HG03354 (cell line): ENCODE measurements around the gene SLC49A4.

Experiments
- ATAC-seq: cut with Tn5 transposase; IDR thresholded peaks from one replicate; pipeline ENCODE4 v1.9.1; 2021; ENCODE audit warnings: mild to moderate bottlenecking; ENCODE audit not compliant: unreplicated experiment, poor library complexity, severe bottlenecking

SLC49A4 gene

DNA sequence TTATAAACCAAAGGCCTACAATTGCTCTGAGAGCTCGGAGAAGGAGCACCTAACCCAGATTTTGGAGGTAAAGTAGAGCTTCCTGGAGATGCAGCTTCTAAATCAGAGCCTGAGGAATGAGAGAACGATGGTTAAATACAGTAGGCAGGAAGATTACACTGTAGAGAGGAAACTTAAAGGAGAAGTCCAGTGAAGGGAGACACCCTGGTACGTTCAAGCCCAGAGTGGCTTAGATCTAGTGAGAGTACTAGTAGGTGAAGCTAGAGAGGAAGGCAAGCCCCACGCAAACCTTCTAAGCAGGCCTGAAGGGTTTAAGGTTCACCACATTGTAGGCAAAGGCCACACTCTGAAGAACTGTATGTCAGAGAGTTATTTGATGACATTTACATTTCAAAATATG, 33.4 kb downstream of the SLC49A4 start:
- ATAC-seq: no peak

DNA sequence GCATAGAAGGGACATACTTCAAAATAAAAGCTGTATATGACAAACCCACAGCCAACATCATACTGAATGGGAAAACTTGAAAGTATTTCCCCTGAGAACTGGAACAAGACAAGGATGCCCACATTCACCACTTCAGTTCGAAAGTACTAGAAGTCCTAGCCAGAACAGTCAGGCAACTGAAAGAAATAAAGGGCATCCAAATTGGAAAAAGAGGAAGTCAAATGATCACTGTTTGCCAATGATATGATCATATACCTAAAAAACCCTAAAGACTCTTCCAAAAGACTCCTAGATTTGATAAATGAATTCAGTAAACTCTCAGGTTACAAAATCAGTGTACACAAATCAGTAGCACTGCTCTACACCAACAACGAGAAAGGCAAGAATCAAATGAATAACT, 40.7 kb downstream of the SLC49A4 start:
- ATAC-seq: no peak

- ATAC-seq: no peak
Observed at GRCh38 chr3:122843604-122844003, 48.7 kb downstream of the SLC49A4 start.

DNA sequence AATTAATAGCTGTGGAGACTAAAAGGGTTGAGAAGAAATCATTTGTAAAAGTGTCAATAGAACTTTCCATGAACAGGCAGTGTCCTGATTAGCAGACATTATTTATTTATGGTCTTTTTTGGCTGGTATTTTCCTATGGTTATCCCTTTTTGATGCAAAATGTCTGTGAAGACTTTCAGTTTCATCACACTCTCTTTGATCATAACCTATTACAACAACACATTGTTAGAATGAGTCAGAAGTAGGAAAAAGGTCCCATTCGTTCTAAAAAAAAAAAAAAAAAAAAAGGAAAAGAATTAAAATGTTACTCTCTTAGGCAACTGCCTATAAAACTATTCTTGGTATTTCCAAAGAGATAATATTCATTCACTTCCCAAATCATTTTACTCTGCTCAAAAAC, 62.1 kb downstream of the SLC49A4 start:
- no peak for ATAC-seq

GRCh38 chr3:122858373-122858772, 63.5 kb downstream of the SLC49A4 start:
- no peak for ATAC-seq

DNA sequence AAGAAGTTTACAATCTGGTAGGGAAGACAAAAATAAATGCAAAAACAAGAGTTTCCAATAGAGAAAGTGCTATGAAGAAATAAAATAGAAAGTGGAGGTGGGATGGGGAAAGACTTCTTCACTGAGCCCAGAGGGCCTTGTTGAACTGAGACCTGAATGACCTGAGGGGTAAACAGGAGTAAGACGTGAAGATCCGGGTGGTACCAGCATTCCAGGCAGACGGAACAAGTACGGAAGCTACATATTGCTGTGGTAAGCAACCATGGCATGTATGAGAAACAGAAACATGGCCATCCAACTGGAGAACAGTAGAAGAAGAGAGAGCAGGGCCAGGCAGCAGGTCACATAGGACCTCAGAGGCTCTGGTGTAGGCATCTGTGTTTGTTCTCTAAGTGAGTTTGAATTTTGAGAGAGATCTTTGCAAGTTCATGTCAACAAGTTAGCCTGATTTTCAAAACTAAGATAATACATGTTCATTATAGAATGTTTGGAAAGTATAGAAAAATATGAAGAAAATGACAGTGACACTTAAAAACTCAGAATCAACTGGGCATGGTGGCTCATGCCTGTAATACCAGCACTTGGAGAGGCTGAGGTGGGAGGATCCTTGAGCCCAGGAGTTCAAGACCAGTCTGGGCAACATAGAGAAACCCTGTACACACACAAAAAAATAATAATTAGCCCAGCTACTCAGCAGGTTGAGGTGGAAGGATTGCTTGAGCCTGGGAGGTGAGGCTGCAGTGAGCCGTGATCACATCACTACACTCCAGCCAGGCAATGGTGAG, 64.3 kb downstream of the SLC49A4 start:
- no peak for ATAC-seq

- no peak for ATAC-seq
Observed at GRCh38 chr3:122862381-122862780, 67.5 kb downstream of the SLC49A4 start.

- no peak for ATAC-seq
Observed at GRCh38 chr3:122864498-122864897, 69.6 kb downstream of the SLC49A4 start.

- ATAC-seq: no peak
Observed at GRCh38 chr3:122868322-122868721, 73.5 kb downstream of the SLC49A4 start.

- ATAC-seq: no peak
Observed at GRCh38 chr3:122873741-122874515, 79.1 kb downstream of the SLC49A4 start.

- no peak for ATAC-seq
Observed at GRCh38 chr3:122875547-122876127, 80.8 kb downstream of the SLC49A4 start.

GRCh38 chr3:122880173-122880572, 85.3 kb downstream of the SLC49A4 start:
- ATAC-seq: no peak

- no peak for ATAC-seq
Observed at GRCh38 chr3:122880624-122881023, 85.8 kb downstream of the SLC49A4 start.

DNA sequence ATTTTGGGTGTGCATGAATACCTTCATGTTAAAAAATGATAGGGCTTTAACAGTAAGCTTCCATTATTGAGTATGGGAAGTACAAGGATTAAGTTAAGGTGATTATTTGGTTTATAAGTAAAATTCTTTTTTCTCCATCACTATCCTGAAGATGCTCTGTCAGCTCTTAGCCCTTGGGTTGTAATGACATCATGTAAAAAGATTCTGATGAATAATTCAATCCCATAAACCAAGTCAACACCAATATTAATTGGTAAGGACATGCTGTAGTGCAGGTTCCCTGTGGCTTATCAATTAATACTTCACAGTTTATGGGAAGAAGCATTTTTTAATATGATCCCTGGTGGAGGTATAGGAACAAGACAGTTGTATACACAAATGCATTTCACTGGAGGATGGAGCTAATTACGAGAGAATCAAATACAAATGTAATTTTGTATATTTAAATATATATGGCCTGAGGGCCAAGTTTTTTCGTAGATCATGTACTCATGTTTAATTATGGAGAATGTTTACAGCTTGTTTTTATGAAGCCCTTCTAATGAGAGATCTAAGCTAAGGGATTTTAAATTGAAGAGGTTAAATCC, 87.6 kb downstream of the SLC49A4 start:
- ATAC-seq: no peak

DNA sequence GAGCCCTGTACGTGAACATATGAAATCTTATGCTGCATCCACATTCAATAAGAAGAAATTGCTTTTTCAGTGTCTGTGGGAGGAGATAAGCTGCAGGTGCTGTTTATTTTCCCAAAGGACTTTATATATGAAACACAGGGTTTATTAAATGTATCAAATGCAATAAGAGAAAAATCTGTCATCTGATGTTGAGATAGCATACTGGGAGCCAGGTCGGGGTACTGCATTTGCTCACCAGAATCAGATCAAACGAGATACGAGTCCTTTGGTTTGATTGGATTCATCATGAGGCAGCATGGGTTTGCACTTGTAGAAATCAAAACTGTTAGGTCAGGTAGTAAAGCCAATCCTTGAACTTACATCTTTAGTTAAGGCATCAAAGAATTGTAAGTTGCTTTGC, 91.4 kb downstream of the SLC49A4 start:
- no peak for ATAC-seq

DNA sequence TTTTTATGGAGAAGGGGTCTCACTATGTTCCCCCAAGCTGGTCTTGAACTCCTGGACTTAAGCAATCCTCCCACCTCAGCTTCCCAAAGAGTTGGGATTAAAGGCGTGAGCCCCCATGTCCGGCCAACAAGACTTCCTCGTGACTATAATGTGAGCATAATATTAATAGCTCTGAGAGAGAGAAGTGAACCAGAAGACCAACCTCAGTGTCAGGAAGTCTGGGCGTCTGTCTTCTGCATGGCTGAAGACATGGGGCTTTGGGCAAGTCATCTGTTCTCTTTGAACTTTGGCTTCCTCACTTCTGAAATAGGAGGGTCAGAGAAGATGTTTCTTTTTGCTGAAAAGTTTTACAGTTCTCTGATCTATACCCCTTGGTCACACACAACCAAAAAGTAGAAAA, 92.1 kb downstream of the SLC49A4 start:
- ATAC-seq: no peak

GRCh38 chr3:122890077-122890719, 95.3 kb downstream of the SLC49A4 start:
- peak; percentile 75 for ATAC-seq

- ATAC-seq: no peak
Observed at GRCh38 chr3:122890720-122891220, 95.9 kb downstream of the SLC49A4 start.

DNA sequence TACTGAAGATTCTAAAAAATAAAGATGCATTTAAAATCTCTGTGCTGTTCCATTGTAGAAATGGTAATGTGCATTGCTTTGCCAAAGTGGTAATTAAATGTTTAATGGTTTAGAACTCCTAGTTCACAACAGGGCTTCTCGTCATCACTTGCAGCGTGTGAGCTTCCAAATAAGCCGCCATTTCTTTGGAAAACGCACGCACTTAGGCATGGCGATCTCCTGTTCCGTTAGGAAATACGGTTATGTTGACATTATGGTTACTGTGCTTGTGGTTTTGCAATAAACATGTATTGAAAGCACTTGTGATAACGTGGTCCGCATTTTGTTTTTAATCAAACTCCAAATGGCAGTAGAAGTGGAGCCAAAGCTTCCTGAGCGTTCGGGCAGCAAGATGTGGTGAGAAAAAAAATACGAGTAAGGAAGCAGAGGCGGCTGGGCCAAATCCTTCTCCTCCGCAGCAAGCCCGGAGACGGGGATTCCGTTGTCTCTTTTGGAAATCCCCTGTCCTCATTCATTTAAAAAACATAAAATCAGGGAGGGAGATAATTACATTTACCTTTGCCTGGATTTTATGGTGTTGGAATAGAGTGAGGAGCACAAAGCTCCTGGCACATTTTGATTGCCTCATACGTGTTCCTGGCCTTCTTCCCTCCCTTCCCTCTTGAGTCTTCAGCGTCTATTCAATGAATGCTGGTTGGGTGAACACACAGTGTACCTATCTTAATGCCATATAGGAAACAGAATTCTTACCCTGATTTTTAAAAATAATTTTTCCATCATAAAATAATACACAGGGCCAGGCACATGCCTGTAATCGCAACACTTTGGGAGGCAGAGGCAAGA, 97.5 kb downstream of the SLC49A4 start:
- no peak for ATAC-seq
